Mucosa of descending colon (tissue), 3 donors: ENCODE data around the gene MAP3K9. TPM values are rescaled to one million over a fixed set of nuclear protein-coding genes. Genes with fewer than 3 reads are reported as not detected.
"Not testable (repeated sequence)": the region's sequence is repeated elsewhere in the genome, so short reads cannot be mapped to it uniquely, and the experiment has no call there.

Source experiments
- ATAC-seq: fragments of 200-7000 bp; cut with Tn5 transposase; one replicate; pipeline ENCODE4 v1.9.1; 2020; ENCODE audit warnings: mild to moderate bottlenecking, moderate library complexity
- DNase-seq, 3 donors: peaks; one replicate each; pipeline ENCODE4 v3.0.0-alpha.2; 2020
- H3K36me3 ChIP-seq: fragments of 200-600 bp; one replicate; pipeline ENCODE4 v1.8.0; 2021; ENCODE audit warnings: low read depth, mild to moderate bottlenecking
- H3K4me1 ChIP-seq: fragments of 200-600 bp; one replicate; pipeline ENCODE4 v1.8.0; 2021; ENCODE audit warnings: low read depth, mild to moderate bottlenecking
- H3K4me3 ChIP-seq: fragments of 200-600 bp; one replicate; pipeline ENCODE4 v1.8.0; 2021; ENCODE audit warnings: mild to moderate bottlenecking
- H3K9me3 ChIP-seq: fragments of 200-600 bp; one replicate; pipeline ENCODE4 v1.8.0; 2021; ENCODE audit warnings: mild to moderate bottlenecking
- intact Hi-C, 2 donors: fragments of 100-400 bp; cut with DNase I in 1 of 2; cut with micrococcal nuclease in 1 of 2; formaldehyde crosslinking; loops; one replicate each; pipeline versions ENCODE4 v1.11.0 to v1.11.1; 2022; cut with DNase I, micrococcal nuclease
- total RNA-seq, 3 donors: library from RNA; stranded (reverse); fragmentation: NEBNext Ultra II Directional in 2 of 3; extraction: Animal tissue kit (Norgen Biotek cat#: 25700) in 2 of 3; gene quantifications; one replicate each; pipeline versions ENCODE4 v1.2.1 to v1.2.4, GENCODE V29; 2021 to 2023
- TF ChIP-seq, protein P1 (sequence below): fragments of 200-600 bp; IDR thresholded peaks from one replicate; pipeline ENCODE4 v1.8.0; 2022; ENCODE audit warnings: antibody characterized with exemption, mild to moderate bottlenecking
- donor health status: DM: no; HTN: no; CAD: no; lungs with moderate emphysema.
- donor health status: DM: no; HTN: no; CAD: no.
- donor health status: DM: no; HTN: yes; CAD: no.

The MAP3K9 gene
- total RNA-seq, 3 donors from 2014 or later = 5.7 to 9.3 (median 8.8) TPM

GRCh38 chr14:70708717-70709570, 100.4 kb downstream of the MAP3K9 start:
- Histone ChIP-seq H3K36me3 (no peaks in the 10 kb centered on the region), H3K4me3 (no peak overlapping the region), H3K4me1 (no peaks in the 10 kb centered on the region), H3K9me3 (no peaks in the 10 kb centered on the region)
- TF ChIP-seq, protein P1, sequence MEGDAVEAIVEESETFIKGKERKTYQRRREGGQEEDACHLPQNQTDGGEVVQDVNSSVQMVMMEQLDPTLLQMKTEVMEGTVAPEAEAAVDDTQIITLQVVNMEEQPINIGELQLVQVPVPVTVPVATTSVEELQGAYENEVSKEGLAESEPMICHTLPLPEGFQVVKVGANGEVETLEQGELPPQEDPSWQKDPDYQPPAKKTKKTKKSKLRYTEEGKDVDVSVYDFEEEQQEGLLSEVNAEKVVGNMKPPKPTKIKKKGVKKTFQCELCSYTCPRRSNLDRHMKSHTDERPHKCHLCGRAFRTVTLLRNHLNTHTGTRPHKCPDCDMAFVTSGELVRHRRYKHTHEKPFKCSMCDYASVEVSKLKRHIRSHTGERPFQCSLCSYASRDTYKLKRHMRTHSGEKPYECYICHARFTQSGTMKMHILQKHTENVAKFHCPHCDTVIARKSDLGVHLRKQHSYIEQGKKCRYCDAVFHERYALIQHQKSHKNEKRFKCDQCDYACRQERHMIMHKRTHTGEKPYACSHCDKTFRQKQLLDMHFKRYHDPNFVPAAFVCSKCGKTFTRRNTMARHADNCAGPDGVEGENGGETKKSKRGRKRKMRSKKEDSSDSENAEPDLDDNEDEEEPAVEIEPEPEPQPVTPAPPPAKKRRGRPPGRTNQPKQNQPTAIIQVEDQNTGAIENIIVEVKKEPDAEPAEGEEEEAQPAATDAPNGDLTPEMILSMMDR = no peak
- intact Hi-C loops = no loop called here
- no peak for DNase-seq
- no peak for ATAC-seq

DNA sequence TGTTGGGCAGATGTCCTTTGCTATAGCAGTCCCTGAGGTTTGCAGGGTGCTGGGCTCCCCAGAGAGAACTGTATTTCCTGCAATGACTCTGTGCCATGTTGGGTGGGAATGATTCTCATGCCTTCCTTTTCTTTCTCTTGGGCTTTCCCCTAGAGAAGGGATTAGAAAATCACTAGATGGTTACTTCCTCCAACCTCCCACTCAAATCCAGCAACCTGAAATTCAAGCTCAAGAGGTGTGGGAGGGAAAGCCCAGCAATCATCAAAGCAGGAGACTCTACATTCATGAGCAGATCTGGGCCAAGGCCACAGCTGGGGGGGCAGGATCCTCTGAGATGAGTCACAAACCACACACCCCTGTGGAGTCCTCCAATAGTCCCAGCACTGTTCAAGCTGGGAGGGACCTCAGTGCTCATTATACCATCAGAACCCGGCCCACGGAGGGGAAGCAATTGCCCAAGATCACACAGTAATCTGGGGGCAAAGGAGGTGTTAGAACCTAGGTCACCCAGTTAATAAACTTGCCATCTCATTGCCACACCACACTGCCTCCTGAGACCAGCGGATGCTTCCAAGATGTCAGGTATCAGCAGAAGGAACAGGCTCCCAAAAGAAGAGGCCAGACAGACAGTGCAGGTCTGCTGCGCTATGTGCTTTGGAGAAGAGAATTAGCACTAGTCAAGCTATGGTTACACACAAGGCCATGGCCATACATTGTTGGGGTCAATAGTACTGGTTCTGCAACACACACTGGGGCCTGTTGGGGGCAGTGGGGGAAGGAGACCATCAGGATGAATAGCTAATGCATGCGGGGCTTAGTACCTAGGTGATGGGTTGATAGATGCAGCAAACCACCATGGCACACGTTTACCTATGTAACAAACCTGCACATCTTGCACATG, 101.9 kb downstream of the MAP3K9 start:
- TF ChIP-seq, protein P1 = no peak

GRCh38 chr14:70706177-70706576, 103.1 kb downstream of the MAP3K9 start:
- intact Hi-C loops = no loop called here
- Histone ChIP-seq H3K9me3 (no peaks in the 10 kb centered on the region), H3K4me1 (no peaks in the 10 kb centered on the region), H3K36me3 (no peaks in the 10 kb centered on the region), H3K4me3 (no peak overlapping the region)
- DNase-seq (no peak), ATAC-seq (no peak)
- TF ChIP-seq, protein P1 = no peak

More for the DNA sequence above, 101.9 kb downstream of the MAP3K9 start:
- DNase-seq (no peak), ATAC-seq (no peak)
- Histone ChIP-seq H3K36me3 (no peaks in the 10 kb centered on the region), H3K4me1 (no peaks in the 10 kb centered on the region), H3K9me3 (no peaks in the 10 kb centered on the region), H3K4me3 (no peak overlapping the region)
- intact Hi-C loops = no loop called here

GRCh38 chr14:70704960-70705359, 104.4 kb downstream of the MAP3K9 start:
- no peak for ATAC-seq
- TF ChIP-seq, protein P1 = no peak
- Histone ChIP-seq H3K4me3 (no peak overlapping the region), H3K9me3 (no peaks in the 10 kb centered on the region), H3K4me1 (no peaks in the 10 kb centered on the region), H3K36me3 (no peaks in the 10 kb centered on the region)
- DNase-seq = no peak
- intact Hi-C loops = no loop called here

DNA sequence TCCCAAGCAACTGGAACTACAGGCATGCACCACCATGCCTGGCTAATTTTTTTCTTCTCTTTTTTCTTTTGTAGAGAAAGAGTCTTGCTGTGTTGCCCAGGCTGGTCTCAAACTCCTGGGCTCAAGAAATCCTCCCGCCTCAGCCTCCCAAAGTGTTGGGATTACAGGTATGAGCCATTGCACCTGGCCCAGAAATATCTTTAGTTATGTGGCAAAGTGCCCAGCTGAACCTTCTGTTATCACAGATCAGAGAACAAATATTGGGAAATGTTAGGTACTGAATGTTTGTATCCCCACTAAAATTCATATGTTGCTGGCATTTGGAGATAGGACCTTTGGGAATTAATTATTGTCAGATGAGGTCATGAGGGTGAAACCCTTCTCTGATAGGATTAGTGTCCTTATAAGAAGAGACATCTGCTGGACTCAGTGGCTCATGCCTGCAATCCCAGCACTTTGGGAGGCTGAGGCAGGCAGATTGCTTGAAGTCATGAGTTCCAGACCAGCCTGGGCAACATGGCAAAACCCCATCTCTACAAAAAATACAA, 105.6 kb downstream of the MAP3K9 start:
- H3K4me3 ChIP-seq, H3K4me1 ChIP-seq, H3K9me3 ChIP-seq, ATAC-seq, intact Hi-C loops, DNase-seq, H3K36me3 ChIP-seq: not testable (repeated sequence)
